Activated naive CD8-positive, alpha-beta T cell treated with anti-CD3 and anti-CD28 coated beads, Interleukin-2, amount 50 U/mL, for 16 hours (primary cell): ENCODE data around the gene PMEPA1.
A peak's percentile ranks its signal among the peaks of the same experiment; 100 is the strongest.

Source experiments
- DNase-seq: peaks from one replicate; pipeline ENCODE4 v3.0.0-alpha.2; 2020; ENCODE audit warnings: low read depth, low spot score

Gene PMEPA1

DNA sequence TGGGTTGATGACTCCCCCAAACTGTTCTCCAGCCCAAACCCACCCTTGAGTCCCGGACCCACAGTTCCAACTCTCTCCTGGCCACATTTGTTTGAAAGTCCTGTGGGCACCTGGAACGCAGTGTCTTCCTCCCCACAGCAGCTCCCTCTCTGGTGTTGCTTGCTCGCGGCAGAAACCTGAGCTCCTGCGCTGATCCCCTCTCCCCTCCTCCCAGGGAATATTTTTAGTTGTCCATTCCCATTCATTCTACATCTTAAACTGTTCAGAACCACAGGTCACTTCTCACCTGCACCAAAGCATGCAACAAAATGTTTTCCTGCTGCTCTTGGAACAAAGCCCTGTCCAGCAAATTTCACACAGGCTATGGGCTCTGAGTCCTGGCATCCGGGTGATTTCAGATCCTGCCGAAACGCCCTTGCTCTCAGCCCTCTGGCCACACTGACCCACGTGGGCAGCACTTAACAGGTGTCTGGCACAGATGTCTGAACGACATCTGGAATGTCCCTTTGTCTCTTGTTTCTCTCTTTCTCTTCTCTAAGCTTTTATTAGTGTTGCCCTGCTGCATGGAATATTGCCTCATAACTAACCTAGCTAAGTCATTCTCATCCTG lies 27.0 kb upstream of the PMEPA1 start:
- DNase-seq: no peak

DNA sequence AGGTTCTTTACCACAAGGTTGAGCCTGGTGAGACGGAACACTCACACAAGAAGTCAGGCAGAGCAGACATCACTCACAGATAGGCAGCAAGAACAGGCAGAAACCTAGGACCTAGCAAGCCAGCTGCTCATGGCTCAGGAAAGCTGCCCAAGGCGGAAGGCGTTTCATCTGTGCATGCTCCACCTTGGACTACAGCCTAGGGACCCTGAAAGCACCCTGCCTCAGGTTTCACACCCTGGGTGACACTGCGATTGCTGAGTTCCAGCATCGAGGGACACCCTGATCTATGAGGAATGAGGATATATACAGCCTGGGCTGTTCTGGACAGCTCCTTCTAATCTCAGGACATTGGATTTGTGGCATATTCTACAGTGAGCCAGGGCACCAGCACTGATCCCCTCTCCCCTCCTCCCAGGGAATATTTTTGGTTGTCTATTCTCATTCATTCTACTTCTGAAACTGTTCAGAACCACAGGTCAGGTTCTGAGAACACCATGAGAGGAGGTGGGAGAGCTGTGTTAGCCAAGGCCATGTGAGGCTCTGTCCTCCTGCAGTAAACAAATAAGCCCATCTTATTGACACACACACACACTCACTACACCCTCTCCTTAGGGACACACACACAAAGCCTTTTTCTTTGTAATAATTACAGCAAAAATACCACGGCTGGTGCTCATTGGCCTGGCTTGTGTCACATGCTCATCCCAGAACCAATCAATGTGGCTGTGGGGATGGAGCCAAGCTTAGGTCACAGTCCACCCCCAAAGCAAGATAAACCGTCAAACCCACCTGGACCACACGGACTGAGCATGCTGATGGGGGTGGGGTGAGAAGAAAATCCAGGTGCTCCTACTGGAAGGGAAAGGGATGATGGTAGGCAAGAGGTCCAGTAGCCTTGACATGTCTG lies 26.3 kb upstream of the PMEPA1 start:
- DNase-seq: no peak

DNA sequence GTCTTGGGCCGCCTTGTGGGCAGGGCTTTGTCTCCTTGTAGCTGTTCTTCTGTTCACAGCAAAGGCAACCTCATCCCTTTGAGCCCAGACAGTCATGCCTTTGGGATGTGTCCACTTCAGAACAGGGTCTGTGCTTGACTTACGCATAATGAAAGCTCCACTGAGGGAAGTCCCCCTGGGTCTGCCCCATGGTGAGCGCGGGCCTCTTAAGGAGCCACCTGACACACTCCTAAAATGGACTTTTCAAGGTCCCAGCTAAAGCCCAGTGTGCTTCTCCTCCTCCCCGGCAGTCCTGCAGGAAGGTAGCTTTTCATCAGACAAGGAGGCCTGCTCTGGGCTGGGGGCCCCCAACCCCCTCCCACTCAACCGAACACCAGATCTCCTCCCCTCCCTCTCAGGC lies 24.9 kb upstream of the PMEPA1 start:
- DNase-seq: no peak

DNA sequence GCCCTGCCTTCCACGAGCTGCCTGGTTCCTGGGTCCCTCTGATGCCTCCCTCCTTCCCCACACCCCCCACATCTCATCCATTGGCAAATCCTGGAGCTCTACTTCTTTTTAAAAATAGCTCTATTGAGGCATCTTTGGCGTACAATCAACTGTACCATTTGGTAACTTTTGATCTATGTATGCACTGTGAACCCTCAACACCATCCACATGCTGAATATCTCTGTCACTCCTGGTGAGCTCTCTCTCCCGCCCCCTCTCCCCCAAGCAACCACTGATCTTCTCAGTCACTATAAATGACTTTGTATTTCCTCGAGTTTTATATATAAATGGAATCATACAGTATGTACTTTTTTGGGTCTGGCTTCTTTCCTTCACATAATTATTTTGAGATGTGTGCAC lies 22.4 kb upstream of the PMEPA1 start:
- no peak for DNase-seq

DNA sequence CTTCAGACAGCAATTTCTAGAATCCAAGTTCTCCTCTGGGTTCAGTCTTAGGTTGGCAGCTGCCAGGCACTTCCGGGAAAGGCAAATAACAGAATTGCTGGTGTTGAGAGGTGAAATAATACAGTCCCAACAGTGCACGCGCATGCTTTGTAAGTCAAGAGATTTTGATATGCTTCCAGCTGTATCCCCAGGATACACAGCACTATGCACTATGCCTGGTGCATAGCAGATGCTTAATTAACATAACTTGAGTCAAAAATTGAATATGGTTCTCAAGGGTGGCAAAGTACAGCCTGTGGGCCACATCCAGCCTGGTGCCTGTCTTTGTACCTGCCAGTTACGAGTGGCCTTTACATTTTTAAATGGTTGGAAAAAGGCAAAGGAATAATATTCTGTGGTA lies 18.9 kb upstream of the PMEPA1 start:
- no peak for DNase-seq

DNA sequence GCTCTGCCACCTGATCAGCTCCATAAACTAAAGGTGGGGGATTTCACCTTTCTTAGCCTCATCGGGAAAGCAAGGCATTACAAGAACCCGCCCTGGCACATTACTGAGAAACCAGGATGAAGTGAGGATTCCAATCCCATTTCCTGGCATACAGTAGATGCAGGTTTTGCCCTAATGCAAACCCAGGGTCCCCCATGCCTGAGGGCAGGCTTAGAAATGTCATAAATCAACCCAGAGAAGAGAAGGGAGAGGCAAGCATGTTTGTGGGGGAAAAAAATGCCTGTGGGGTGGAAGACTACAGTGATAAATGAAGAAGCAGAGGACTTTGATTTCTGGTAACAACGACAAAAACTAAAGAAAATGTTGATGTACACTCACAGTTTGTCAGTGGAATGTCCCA lies 18.0 kb upstream of the PMEPA1 start:
- DNase-seq: no peak

DNA sequence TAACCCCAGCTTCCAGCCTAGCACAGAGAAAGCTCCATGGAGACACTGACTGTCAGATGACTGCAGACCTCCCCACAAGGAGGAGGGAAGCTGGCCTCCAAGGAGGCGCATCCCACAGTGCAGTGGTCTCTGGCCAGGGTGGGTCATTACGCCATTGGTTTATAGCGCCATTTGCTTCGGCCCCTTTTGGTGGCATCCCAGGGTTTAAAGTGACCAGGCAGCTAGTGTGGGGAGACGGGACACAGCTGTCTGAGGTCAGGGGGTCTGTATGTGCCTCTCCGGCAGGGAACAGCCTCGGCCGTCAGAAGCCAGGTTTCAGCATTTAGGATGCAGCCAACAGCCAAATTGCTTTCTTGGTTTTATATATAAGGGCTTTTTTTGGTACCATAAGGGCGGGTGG lies 15.8 kb upstream of the PMEPA1 start:
- no peak for DNase-seq

DNA sequence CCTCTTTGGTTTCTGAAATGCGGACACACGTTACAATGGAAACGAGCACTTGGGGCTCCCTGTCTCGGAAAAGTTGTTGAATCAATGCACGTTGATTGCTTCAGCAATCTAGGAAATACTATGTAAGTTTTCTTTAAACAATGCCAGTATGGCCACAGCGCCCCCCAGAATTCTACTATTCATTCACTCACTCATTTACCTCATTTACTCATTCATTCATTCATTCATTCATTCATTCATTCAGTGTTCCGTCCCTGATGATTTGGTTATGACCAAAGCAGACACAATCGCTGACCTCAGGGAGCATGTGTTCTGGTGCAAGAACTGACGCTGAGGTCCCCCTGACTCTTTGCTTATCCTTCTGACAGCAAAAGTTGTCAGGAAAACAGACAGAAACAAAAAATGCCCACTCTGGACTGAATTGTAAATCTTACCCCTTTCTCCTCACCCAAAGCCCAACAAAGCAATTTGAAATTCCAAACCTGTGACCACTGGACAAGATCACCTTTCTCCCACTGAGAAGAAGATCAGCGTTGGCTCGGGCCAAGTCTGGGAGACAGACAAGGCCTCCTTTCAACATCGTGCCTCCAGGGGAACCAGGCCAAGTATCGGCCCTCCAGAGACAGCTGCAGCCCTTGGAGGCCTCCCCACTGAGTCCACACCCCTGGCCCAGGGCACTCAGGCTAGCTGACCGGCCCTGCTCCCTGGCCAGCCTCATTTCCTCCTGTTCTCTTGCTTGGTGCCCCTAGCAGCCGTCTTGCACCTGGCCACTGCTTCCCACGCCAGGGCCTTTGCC lies 15.0 kb upstream of the PMEPA1 start:
- DNase-seq: no peak

DNA sequence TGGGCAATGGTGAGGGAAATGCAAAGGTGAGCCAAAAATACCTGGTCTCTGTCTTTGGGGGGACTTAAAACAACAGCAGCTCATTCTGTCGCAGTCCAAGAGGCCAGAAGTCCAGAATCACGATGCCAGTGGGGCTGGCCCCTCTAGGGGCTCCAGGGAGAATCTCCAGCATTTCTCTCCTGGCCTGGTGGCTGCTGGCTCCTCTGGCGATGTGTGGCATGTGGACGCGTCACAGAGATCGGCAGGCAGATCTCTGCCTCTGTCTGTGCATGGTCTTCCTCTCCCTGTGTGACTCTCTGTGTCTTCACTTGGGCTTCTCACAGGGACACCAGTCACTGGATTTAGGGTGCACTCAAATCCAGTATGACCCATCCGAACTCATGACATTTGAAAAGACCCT lies 14.0 kb upstream of the PMEPA1 start:
- DNase-seq: no peak

DNA sequence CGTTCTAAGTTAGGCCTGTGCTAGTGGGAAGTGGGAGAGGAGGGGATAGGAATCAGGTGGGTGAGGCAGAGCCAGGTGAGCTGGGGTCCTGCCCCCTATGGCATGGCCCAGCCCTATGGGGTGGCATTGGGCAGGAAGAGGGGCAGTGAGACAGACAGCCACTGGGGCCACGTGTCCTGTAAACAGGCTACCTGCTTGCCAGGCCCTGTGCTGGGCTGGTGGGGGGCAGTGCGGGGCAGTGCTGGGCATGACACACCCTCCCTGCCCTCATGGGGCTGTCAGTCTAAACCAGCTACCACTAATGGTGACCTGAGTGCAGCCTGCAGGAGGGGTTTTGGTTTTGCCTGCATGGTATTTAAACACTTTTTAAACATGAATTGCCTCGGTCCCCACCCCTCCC lies 10.1 kb upstream of the PMEPA1 start:
- DNase-seq: no peak

DNA sequence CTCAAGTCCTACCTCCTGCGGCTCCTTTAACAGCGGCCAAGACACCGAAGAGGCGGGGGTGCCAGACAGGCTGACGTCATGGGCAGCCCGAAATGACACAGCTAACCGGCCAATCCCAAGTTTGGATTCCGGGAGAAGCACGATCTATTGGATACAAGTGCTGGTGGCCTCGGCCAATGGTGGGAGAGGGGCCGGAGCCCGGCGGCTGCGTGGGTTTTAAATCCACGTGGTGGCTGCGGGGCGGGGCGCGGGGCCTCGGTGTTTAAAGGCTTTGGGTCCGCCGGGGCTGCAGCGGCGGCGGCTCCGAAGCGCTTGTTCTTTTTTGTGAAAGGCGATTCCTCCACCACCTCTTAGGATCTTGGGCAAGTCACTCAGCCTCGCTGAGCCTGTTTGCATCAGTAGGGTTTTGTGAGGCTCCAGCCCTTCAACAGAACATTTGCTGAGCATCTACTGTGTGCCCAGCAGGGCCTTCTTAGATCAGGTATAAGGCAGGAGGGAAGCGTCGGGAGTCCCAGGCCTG lies 8.7 kb upstream of the PMEPA1 start:
- peak; percentile 87 for DNase-seq

DNA sequence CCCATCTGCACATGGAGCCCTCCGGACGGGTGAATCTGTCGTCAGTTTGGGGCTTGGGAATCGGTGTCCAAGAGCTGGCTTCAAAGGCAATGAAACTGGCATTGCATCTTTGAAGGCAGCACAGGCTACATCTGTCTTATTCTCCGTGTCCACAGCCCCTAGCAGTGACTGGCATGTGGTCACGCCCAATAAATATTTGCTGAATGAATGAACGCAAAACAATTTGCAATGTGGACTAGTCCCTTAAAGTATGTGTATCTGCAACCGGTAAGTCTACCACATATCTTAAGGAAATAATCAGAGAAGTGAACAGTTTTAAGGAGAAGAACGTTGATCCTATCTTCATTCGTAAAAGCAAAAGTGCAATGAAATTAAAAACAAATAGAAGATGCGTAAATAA lies 8.0 kb upstream of the PMEPA1 start:
- no peak for DNase-seq

DNA sequence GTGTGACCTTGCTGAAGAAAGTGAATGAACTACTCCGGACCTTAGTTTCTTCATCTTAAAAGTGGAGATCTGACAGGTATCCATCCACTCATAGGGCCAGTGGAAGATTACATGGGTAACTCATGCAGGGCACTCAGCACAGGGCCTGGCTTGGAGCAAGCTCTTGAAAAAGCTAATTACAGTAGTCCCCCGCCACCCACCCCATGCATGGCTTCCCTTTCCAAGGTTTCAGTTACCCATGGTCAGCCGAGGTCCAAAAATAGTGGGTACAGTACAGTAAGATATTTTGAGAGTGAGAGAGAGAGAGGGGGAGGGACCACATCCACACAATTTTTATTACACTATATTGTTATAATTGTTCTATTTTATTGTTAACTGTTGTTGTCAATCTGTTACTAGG lies 7.1 kb upstream of the PMEPA1 start:
- DNase-seq: no peak

DNA sequence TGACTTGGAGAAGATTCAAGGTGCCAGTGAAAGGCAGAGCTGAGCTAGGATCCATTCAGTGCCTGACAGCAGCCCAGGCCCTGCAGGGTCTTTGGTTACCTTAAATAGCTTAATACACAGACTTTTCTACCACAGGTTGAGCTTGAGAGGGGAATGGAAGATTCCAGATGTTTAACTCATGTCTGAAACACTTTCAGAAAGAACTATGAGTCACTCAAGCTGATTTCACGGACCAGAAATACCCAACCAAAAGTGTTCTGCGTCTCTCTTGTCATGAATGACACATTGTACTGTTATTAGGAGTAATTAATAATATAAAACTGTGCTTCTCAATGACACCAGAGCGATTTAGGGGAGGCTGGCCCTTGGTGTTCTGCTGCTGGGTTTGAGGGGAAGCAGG lies 6.4 kb upstream of the PMEPA1 start:
- DNase-seq: no peak

DNA sequence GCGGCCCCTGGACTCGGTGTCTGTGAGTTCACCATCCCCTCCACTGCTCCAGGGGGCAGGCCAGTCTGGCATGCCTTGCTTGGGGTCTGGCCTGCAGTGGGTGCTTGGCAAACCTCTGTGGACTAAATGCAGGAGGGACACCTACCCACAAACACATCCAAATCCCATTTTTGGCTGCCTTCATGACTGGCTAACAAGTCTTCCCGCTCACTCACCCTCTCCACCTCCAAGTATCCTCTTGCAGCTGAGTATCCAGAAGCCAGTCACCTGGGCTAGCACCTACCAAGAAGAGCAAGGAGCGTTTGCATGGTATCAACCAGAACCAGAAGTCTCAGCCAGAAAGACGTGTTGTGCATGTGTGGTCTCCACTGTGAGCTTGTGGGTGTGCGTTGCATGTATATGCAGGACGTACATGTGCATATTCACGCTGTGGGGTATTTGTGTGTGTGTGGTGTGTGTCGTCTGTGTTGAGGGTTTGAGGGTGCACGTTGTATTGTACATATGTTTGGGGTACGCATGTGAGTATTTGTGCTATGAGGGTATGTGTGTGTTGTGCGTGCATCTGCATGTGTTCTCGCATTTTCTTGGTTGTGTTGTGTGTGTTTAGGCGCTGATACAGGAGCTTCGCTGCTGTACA lies 5.6 kb upstream of the PMEPA1 start:
- no peak for DNase-seq

DNA sequence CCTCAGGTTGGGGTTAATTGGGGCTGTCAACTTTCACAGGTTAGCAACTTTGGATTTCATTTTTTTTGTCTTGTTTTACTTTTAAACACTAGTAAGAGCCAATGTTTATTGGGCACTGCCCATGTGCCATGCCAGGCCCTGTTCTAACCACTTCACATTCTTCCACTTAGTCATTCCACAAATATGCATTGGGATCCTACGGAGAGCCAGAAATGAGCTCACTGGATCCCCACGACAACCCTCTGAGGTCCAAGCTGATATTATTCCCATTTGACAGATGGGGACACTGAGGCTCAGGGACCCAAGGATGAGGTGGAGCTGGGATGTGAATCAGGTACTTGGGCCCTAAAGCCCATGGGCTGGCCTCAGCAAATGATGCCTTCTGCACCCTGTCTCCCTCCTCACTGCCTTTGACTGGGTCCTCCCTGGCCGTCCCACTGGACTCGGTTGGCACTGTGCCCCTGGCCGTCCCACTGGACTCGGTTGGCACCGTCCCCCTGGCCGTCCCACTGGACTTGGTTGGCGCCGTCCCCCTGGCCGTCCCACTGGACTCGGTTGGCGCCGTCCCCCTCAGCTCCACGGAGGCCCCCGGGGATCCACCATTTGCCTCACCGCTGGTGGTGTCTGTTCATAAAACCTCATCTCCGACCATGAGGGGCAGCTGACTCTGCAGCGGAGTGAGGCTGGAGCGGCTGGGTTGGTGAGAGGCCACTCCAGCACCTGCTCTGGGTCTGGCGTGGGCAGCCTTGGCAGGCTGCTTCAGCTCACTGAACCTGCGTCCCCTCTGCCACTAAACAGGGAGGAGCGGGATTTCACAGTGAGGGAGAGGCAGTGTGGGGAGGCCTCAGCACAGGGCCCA lies 4.8 kb upstream of the PMEPA1 start:
- DNase-seq: no peak

DNA sequence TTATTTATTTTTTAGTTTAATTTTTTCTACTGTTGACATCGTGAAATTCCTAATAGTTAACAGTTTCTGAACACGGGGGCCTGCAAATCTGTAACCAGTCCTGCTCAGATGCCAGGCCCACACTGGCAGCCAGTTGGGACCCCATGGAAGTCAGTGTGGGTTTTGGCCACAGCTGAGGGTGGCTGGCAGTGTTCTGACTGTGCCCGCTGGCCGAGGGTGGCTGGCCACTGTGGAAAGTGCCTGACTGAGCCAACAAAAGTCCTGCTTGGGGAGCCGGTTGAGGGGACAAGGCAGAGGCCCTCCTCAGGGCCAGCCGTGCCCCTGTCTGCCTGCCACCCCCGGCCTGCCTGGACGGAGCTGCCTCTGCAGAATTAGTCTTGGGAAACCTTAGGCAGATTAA lies 4.1 kb upstream of the PMEPA1 start:
- no peak for DNase-seq

DNA sequence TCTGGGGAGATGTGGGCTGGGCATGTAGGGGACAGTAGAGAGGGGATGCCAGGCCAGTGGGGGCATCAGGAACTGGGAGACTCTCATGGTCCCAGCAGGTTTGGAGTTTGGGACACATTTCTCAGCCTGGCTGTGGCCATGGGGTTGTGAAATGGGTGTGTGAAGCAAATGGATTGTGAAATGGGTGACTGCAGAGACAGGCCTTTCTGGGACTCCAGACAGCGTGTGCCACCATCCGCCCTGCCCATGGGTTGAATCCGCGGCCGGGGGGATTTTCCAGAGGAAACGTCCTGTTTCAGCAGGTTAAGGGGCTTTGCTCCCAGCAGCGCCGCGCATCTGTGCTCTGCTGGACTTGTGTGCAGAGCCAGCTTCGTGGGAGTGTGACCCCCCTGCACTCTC lies 3.7 kb upstream of the PMEPA1 start:
- no peak for DNase-seq

DNA sequence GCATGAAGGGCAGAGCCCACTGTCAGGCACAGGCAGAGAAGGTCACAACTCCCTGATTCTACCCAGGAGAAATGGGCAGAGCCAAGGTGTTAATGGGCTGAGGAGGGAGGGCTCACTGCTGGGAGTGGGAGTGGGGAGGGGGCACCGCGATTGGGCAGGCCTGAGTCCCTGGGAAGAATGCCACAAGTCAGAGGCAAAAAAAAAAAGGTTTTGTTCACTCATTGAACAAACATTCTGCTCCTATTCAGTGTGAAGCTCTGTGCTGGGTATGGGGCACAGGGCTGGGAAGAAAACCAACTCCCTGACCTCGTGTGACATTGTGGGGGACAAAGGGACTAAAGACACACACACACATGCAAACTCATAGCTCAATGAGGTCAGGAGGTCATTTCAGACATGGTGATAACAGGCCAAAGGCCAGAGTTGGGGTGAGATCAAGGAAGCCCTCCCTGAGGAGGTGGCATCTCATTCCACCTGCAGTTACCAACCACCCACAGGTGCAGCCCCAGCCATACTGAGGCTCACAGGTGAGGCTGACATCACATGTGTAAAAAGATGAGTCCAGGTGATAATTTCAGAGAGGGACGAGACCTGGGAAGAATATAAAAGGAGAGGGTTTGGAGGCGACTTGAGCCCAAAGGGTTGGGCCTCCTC lies 3.2 kb upstream of the PMEPA1 start:
- no peak for DNase-seq

DNA sequence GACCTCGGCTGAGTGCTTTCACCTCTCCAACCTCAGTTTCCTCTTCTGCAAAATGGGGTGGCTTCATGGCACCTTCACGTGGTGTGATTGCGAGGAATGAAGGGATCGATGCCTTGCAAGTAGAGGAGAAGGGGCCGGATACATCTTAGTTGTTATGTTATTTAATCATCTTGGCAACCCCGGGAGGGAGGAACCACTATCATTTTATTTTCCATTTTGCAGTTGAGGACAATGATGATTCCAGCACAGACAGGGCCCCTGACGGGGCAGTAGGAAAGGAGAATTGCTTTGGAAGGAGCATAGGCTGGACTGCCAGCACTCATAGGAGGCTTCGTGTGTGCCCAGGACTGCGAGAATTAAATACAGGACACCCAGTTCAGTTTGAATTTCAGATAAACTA lies 2.5 kb upstream of the PMEPA1 start:
- DNase-seq: no peak
